HepG2 (cell line): Measurements from ENCODE around the gene LIPA. TPM values are rescaled to one million over a fixed set of nuclear protein-coding genes. Genes with fewer than 3 reads are reported as not detected.

Experiments
- ARID4A ChIP-seq: sonication (generic); formaldehyde crosslinking; IDR thresholded peaks from 2 replicates; pipeline ENCODE4 v1.5.0; 2020; ENCODE audit warnings: mild to moderate bottlenecking, missing genetic modification reagents, borderline replicate concordance
- ETV6 ChIP-seq: sonication (generic); formaldehyde crosslinking; conservative IDR thresholded peaks from 2 replicates; pipeline ENCODE4 v1.4.0; 2020; ENCODE audit warnings: missing genetic modification reagents
- FOXK1 ChIP-seq: sonication (generic); formaldehyde crosslinking; IDR thresholded peaks from 2 replicates; pipeline ENCODE4 v1.4.0; 2020; ENCODE audit warnings: low read depth, missing genetic modification reagents, borderline replicate concordance
- JUNB ChIP-seq: sonication (generic); formaldehyde crosslinking; IDR thresholded peaks from 2 replicates; pipeline ENCODE4 v1.8.0; 2022; ENCODE audit warnings: missing genetic modification reagents, mild to moderate bottlenecking, borderline replicate concordance
- MXI1 ChIP-seq: IDR thresholded peaks from 3 replicates; pipeline ENCODE4 v1.6.1; 2012; ENCODE audit warnings: low read depth, low read length, inconsistent platforms, borderline replicate concordance
- RAD21 ChIP-seq: fragments of 450-650 bp; formaldehyde crosslinking; IDR thresholded peaks from 2 replicates; pipeline ENCODE4 v1.5.0; 2020; ENCODE audit warnings: mild to moderate bottlenecking
- TBX2 ChIP-seq: sonication (generic); formaldehyde crosslinking; IDR thresholded peaks from 2 replicates; pipeline ENCODE4 v1.5.0; 2020; ENCODE audit warnings: missing genetic modification reagents, mild to moderate bottlenecking, borderline replicate concordance
- TEF ChIP-seq: sonication (generic); formaldehyde crosslinking; IDR thresholded peaks from 2 replicates; pipeline ENCODE4 v1.5.0; 2020; ENCODE audit warnings: missing genetic modification reagents
- THAP7 ChIP-seq: sonication (generic); formaldehyde crosslinking; IDR thresholded peaks from 2 replicates; pipeline ENCODE4 v1.8.1; 2023; ENCODE audit warnings: mild to moderate bottlenecking, missing genetic modification reagents
- ZC3H4 ChIP-seq: sonication (generic); formaldehyde crosslinking; IDR thresholded peaks from 2 replicates; pipeline ENCODE4 v1.4.0; 2020; ENCODE audit warnings: missing genetic modification reagents, borderline replicate concordance
- ZKSCAN5 ChIP-seq: sonication (generic); formaldehyde crosslinking; IDR thresholded peaks from 2 replicates; pipeline ENCODE4 v1.5.1; 2020; ENCODE audit warnings: mild to moderate bottlenecking, missing genetic modification reagents
- ZNF20 ChIP-seq: sonication (generic); formaldehyde crosslinking; IDR thresholded peaks from 2 replicates; pipeline ENCODE4 v1.4.0; 2020; ENCODE audit warnings: mild to moderate bottlenecking, moderate library complexity, missing genetic modification reagents
- ZNF24 ChIP-seq: fragments of 450-650 bp; IDR thresholded peaks from 2 replicates; pipeline ENCODE4 v1.6.1; 2017; ENCODE audit warnings: antibody characterized with exemption, mild to moderate bottlenecking
- ZNF34 ChIP-seq: sonication (generic); formaldehyde crosslinking; IDR thresholded peaks from 2 replicates; pipeline ENCODE4 v1.4.0; 2020; ENCODE audit warnings: mild to moderate bottlenecking, missing genetic modification reagents, borderline replicate concordance
- ZNF430 ChIP-seq: sonication (generic); formaldehyde crosslinking; IDR thresholded peaks from 2 replicates; pipeline ENCODE4 v1.9.0; 2021; ENCODE audit warnings: mild to moderate bottlenecking, missing genetic modification reagents
- ZNF766 ChIP-seq: sonication (generic); formaldehyde crosslinking; IDR thresholded peaks from 2 replicates; pipeline ENCODE4 v1.5.0; 2020; ENCODE audit warnings: missing genetic modification reagents, borderline replicate concordance
- polyA plus RNA-seq, 8 experiments: library from polyadenylated mRNA; depleted of rRNA in 3 of 8; stranded (reverse) in 7 of 8; unstranded in 1 of 8; fragments of >200 nt; fragmentation: Illumina TruSeq in 4 of 8; extraction: Trizol in 4 of 8; gene quantifications; 2 replicates each; pipeline versions ENCODE4 v1.2.1 to v1.2.3, GENCODE V29; 2011 to 2016; ENCODE audit warnings: low read depth in 4 of 8, missing spikeins in 1 of 8, mixed read lengths in 1 of 8; ENCODE audit not compliant: insufficient read depth in 1 of 8
- total RNA-seq, 5 experiments: library from RNA; depleted of rRNA; stranded (reverse); fragments of >200 nt; fragmentation: Illumina TruSeq; extraction: Trizol; gene quantifications; 2 replicates each; pipeline ENCODE4 v1.2.3, GENCODE V29; 2016; ENCODE audit warnings: low read depth in 1 of 5
- TF ChIP-seq, protein P1 (sequence below): sonication (generic); formaldehyde crosslinking; IDR thresholded peaks from 2 replicates; pipeline ENCODE4 v1.8.1; 2023; ENCODE audit warnings: mild to moderate bottlenecking, inconsistent platforms, moderate library complexity, missing genetic modification reagents, borderline replicate concordance
- TF ChIP-seq, protein P2 (sequence below): IDR thresholded peaks from 2 replicates; pipeline ENCODE4 v1.6.1; 2012; ENCODE audit warnings: inconsistent platforms
- TF ChIP-seq, protein P3 (sequence below): sonication (generic); formaldehyde crosslinking; IDR thresholded peaks from 2 replicates; pipeline ENCODE4 v1.5.0; 2020; ENCODE audit warnings: mild to moderate bottlenecking, missing genetic modification reagents

Gene LIPA
- total and polyA plus RNA-seq, 2 of the 13 experiments (the other 11 are each of a cell fraction or from before 2014, with no cell fraction given) = 57.1 to 79.5 TPM

GRCh38 chr10:89251409-89252224, at the start of gene LIPA (continued):
- TF ChIP-seq THAP7 = no peak
- peak; percentile 45; the same call in 1 of the 2 replicates for TF ChIP-seq RAD21 (CRISPR knock-in tag)
- TF ChIP-seq ZKSCAN5 = no peak
- no peak for TF ChIP-seq ZNF766
- TF ChIP-seq ZNF34 (CRISPR knock-in tag) = no peak
- TF ChIP-seq, protein P1, sequence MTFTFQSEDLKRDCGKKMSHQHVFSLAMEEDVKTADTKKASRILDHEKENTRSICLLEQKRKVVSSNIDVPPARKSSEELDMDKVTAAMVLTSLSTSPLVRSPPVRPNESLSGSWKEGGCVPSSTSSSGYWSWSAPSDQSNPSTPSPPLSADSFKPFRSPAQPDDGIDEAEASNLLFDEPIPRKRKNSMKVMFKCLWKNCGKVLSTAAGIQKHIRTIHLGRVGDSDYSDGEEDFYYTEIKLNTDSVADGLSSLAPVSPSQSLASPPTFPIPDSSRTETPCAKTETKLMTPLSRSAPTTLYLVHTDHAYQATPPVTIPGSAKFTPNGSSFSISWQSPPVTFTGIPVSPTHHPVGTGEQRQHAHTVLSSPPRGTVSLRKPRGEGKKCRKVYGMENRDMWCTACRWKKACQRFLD = no peak
- TF ChIP-seq, protein P2, sequence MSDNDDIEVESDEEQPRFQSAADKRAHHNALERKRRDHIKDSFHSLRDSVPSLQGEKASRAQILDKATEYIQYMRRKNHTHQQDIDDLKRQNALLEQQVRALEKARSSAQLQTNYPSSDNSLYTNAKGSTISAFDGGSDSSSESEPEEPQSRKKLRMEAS = peak; percentile 81
- peak; percentile 83 for TF ChIP-seq ARID4A (CRISPR knock-in tag)
- no peak for TF ChIP-seq ZNF430 (CRISPR knock-in tag)
- TF ChIP-seq ETV6 (CRISPR knock-in tag) = no peak
- TF ChIP-seq ZNF20 = no peak
- TF ChIP-seq TEF (CRISPR knock-in tag) = no peak
- TF ChIP-seq TBX2 (CRISPR knock-in tag) = peak; percentile 65; the same call in 1 of the 2 replicates
- peak; percentile 16; the same call in 1 of the 3 replicates for TF ChIP-seq MXI1
- TF ChIP-seq, protein P3, sequence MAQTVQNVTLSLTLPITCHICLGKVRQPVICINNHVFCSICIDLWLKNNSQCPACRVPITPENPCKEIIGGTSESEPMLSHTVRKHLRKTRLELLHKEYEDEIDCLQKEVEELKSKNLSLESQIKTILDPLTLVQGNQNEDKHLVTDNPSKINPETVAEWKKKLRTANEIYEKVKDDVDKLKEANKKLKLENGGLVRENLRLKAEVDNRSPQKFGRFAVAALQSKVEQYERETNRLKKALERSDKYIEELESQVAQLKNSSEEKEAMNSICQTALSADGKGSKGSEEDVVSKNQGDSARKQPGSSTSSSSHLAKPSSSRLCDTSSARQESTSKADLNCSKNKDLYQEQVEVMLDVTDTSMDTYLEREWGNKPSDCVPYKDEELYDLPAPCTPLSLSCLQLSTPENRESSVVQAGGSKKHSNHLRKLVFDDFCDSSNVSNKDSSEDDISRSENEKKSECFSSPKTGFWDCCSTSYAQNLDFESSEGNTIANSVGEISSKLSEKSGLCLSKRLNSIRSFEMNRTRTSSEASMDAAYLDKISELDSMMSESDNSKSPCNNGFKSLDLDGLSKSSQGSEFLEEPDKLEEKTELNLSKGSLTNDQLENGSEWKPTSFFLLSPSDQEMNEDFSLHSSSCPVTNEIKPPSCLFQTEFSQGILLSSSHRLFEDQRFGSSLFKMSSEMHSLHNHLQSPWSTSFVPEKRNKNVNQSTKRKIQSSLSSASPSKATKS = no peak
- TF ChIP-seq FOXK1 (CRISPR knock-in tag) = no peak
- TF ChIP-seq JUNB (CRISPR knock-in tag) = no peak
- no peak for TF ChIP-seq ZC3H4
- no peak for TF ChIP-seq ZNF24
